HL-60/S4 (cell line): ENCODE results near the gene GREB1.
"Not testable (repeated sequence)": the region's sequence is repeated elsewhere in the genome, so short reads cannot be mapped to it uniquely, and the experiment has no call there.

Source experiments
- in situ Hi-C: fragments of 300-500 bp; cut with MboI; formaldehyde crosslinking; loops from 2 replicates; pipeline ENCODE4 v1.14.3; 2022; ENCODE audit warnings: low sequenced_read_pairs

The GREB1 gene

DNA sequence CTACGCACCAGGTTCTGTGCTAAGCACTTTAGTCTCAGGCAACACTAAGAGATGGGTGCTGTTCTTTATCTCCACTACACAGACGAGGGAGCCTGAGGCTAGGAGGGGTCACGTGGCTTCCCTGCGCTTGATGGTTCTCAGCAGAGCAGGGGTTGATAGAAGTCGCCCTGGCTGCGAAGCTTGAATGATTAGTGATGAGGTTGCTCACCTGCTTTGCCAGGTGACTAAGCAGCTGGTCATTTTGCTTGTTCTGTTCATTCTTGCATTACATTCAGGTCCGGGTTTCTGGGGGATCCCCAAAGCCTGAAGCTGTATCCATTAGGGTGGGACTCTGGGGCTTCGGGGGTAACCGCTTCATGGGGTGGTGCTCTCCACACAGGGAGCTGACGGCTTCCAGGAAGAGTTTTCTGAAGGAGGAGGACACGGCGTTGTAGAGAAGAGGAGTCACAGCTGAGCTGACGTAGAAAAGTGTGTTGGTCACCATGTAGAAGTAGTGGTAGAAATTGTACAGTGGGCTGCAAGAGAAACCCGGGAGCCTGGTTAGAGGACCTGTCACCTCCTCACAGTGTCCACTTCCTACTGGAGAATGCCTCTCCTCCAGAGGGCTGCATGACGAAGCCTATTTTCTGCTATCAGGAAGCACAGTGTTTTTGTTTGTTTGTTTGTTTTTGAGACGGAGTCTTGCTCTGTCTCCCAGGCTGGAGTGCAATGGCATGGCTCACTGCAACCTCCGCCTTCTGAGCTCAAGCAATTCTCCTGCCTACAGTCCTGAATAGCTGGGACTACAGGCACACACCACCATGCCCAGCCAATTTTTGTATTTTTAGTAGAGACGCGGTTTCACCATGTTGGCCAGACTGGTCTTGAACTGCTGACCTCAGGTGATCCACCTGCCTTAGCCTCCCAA, 124.6 kb downstream of the GREB1 start:
- in situ Hi-C loops: no loop called here

DNA sequence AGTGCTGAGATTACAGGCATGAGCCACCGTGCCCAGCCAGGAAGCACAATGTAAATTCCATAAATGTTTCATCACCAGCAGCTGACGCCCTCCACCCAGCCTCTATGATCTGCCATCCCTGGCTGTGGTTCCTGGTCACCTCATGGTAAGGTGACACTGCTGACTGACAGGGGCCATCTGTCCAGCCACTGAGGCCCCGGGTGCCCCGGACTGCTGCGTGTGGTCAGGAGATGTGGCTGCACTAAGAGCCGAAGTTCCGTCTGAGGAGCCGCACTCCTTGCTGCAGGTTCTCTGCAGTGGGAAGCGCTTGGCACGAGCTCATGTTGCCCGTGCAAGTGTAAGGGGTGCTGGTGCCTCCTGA, 125.2 kb downstream of the GREB1 start:
- in situ Hi-C loops: no loop called here

DNA sequence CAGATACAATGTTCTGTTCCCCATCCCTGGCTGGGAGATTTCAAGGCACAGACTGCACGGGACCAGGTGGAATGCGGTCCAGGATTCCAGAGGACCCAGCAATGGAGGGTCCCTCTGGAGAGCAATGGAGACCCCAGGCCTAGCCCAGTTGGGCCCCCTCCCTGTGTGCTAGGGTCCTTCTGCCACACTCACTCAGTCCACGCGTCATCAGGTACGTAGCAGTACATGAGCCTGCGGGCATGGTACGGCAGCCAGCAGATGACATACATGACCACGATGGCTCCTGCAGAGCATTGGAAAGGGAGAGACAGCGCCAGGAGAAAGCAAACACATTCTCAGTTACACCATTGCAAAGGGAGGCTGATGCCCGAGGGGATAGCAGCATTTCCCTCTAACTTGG, 126.0 kb downstream of the GREB1 start:
- in situ Hi-C loops: no loop called here

DNA sequence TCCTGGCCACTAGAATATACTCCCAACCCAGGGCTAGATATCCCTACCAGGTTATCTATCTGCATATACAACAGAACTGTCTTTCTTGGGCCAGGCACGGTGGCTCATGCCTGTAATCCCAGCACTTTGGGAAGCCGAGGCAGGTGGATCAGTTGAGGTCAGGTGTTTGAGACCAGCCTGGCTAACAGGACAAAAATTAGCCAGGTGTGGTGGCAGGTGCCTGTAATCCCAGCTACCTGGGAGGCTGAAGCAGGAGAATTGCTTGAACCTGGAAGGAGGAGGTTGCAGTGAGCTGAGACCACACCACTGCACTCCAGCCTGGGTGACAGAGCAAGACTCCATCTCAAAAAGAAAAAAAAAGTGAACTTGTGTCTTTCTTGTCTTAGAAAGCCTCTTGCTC, 126.6 kb downstream of the GREB1 start:
- in situ Hi-C loops: not testable (repeated sequence)

DNA sequence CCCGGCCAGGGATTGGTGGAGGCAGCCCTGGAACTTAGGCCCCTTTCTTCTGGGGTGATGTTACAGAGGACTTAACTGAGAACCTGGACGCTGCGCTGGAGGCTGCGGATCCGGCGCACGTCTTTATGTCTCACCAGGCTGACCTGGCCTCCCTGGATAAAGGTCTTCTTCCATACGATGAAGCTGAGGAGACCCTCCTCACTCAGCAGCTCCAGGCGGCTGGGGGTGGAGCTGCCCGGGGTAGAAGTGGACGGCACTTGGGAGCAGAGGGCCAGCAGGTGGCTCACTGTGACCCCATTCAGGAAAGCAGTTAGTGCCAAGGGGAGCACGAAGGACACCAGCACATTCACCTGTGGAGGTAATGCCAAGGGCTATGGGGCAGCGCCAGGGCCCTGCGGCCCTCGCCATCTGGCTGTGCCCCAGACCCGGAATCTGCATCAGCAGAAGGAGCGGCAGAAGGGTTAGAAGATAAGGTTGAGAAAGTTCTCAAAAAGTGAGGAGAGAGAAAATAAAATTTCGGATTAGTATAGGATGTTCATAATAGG, 128.1 kb downstream of the GREB1 start:
- in situ Hi-C loops: no loop called here

DNA sequence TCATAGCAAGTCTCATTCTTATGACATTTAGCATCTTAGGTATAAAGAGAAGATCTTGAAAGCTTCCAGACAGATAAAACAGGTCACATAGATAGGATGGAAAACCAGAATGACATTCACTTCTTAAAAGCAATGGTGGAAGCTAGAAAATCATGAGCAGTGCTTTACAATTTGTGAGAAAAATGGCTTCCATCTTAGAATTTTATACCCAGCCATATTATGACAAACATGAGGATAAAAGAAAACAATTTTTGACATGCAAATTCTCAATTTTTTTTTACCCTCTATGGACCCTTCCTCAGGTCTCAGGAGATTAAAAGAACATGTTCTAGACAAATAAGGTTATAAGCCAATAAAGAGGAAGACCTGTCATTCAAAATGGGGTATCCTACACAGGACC, 129.0 kb downstream of the GREB1 start:
- in situ Hi-C loops: no loop called here

DNA sequence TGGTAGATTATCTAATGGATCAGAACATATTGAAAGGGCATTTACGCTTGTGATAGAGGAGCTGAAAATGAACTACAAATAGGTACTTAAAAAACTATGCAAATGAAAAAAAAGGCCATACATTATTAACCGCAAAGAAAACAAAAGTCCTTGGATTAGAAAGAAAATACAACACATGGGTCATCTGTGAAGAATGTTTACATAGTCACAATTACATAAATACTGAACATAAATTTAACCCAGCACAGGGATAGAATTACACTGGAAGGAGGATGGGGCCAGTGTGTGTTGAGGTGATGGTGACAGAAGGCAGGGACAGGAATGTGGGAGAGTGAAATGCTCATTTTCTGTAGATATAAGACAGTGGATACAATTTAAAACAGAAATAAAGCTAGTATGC, 129.6 kb downstream of the GREB1 start:
- in situ Hi-C loops: no loop called here

DNA sequence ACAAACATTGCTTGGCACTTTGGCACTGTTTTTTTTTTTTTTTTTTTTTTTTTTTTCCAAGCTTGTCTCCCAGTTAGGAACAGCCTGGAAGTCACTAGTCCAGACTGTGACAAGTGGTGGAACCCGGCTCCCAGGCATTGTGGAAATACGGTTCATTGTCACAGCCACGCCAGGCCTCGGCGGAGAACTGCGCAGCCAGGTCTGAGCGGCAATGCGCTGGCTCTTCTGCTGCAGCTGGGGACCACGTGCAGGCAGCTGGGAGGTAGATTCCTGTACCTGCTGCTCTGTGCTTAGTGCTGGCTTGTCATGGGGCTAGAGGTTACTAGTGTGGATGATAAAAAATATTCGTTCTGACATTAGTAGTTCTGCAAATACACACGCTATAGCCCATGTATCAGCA, 131.2 kb downstream of the GREB1 start:
- in situ Hi-C loops: no loop called here

DNA sequence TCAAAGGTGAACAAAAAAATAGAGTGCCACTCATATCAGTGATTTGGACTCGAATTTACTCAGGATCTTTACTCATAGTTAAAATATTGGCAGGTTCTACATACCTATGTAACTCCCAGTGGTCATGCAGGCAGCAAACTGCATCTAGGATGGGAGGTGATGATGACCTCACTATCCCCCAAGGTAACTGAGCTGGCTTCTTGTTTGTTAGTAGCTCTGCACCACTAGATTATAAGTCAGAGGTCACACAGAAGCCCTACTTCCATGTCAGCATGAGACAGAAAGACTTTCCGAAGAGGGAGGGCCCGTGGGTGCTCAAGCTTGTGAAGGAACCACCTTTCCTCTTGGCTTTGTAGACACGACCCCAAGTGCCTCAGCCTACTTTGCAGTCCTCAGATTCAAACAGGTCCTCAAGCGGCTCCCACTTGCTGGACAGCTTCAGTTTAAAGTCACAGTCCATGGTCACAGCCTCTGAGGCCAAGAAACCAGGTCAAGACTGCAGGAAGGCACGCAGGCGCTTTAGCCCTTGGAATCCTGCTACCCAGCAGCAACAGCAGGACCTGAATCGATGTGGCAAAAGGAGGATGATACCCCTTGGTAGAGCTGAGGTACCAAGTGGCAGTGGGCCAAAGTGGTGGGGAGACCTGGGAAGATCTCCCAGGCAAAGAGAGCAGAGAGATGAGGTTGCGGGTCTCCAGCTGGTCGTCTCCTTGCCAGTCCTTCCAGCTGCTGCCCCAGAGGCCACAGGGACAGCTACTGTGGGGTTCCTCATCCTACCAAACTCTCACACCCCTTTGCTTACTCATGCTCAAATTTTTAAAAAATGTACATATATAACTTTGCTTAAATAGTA, 131.9 kb downstream of the GREB1 start:
- in situ Hi-C loops: no loop called here

DNA sequence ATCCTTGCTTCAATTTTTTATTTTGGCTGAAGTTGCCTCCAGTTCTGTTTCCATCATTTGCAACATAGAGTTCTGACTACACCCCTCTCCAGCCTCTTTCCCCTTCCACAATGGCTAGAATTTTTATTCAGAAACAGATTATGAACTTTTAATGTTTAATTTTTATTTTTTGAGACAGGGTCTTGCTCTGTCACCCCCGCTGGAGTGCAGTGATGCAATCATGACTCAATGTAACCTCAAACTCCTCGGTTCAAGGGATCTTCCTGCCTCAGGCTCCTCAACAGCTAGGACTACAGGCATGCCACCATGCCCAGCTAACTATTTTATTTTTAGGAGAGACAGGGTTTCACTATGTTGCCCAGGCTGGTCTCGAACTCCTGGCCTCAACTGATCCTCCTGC, 133.3 kb downstream of the GREB1 start:
- in situ Hi-C loops: no loop called here

DNA sequence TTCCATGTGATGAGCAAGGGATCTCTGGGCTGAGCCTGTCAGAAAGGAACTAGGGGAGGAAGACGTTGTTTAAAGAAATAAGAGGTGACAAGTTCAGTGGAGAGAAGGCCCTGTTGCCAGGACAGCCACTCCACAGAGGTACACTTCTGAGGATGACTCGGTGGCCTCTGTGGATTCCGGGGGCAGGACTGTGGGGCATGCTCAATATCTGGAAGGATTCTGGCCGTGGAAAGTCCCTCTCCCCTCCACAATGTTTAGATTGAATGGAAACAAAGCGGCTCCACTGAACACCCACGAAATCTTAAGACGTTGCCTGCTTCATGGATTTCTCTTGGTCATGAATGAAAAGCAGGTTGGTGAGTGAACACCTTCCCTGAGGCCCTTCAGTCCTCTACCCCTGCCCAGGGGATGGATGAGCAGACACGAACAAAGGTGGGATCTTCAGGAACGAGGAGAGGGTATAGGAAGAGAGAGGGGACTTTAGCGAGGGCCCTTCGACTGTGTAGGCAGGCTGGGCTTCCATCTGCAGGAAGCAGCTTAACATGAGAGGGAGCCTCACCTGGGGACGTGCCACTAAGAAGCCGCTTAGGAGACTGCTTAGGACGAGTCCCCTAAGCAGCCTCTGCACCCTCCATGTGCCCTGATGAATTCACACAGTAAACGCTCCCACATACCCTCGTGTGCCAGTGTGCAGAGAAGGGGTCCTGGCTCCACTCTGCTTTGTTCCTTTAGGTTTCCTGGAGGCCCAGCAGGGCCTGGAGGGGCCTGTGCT, 134.2 kb downstream of the GREB1 start:
- in situ Hi-C loops: no loop called here

DNA sequence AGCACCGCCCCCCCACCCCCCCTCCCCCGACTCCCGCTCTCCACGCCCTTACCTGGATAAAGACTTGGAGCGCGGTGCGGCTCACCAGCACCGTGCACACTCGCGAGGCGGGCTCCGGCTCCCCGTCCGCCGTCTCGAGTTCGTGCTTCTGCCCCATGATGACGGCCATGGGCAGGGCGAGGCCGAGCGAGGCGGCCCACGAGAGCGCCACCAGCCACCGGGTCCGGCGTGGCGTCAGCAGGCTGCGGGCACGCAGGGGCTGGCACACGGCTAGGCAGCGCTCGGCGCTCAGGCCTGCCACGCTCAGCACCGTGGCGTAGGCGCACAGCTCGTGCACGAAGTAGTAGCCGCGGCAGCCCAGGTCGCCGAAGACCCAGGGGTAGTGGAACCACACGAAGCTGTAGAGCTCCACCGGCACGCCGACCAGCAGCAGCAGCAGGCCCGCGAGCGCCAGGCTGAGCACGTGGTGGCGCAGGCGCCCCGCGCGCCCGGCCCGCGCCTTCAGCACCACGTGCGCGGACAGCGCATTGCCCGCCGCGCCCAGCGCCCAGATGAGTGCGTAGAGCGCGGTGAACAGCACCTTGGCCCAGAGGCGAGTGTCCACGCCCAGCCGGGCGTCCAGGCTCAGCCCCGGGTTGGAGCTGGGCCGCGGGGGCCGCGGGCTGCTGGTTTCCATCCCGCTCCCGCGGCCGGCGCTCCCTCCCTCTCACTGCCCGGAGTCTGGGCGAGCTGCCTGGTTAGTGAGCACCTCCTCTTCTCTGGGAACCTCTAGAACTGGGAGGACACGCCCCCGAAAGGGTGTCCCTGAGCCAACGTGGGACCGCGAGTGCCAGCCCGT, 135.8 kb downstream of the GREB1 start, which contains the start of gene NTSR2:
TSS of gene NTSR2 (minus strand) at position 742 of the 838 bp plus-strand sequence. CDS start at position 676, 66 bp downstream.
- in situ Hi-C loops: no loop called here

DNA sequence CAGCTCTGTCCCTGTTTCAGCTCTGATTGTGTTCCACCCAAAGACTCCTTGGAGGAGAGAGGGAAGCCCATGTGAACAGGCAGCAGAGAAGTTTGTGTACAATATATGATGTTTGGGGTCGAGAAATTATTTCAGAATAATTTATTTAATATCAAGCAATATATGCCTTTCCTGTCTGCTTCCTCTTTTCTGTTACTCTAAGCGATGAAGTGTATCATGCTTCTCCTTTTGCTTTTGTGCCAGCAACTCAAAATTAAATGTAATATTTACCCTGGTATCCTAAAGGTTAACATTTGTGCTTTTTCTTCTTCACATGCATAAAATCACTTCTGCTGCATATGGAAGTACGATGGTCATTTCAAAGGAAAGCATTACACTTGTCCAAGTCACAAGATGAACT, 138.6 kb downstream of the GREB1 start:
- in situ Hi-C loops: no loop called here

DNA sequence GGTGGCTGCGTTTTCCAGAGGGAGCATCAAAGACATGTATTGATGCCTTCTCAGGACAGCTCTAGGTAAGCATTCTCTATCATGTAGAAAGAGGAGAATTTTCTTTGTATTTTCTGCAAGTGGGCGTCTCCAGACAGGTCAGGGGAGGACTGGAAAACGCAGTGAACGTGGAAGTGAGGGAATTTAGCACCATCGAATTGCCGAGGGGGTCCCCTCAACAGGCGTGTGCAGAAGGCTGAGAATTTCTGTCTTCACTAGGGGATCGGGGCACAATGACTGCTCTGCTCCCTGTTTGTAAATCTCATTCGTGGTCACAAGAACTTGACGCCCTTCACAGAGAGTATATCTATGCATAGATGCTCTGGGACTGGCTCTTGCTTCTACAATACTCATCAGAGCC, 141.1 kb downstream of the GREB1 start:
- in situ Hi-C loops: no loop called here

DNA sequence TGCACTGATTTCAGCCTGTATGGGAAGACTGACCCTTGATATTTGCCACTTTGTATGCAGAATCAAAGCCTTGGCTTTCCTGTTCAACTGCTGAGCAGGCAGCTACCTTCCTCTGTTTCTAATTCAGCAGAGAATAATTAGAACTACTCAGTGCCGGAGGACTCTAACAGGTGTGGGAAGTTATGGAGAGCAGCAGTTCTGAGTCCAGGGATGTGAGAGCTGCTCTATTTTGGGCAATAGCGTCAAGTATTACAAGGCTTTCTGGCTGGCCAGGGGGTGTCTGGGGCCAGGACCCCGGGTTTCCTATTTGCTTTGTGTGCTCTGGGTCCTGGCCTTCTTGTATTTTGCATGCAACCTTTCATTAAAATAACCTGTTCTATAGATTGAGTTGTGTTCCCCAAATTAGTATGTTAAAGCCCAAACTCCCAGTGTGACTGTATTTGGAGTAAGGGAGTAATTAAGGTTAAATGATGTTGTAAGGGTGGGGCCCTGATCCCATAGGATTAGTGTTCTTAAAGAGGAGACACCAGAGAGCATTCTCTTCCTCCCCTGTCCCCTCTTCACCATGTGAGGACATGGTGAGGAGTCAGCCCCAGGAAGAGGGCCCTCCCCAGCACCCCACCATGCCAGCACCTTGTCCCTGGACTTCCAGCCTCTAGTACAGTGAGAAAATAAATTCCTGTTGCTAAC, 141.7 kb downstream of the GREB1 start:
- in situ Hi-C loops: no loop called here

DNA sequence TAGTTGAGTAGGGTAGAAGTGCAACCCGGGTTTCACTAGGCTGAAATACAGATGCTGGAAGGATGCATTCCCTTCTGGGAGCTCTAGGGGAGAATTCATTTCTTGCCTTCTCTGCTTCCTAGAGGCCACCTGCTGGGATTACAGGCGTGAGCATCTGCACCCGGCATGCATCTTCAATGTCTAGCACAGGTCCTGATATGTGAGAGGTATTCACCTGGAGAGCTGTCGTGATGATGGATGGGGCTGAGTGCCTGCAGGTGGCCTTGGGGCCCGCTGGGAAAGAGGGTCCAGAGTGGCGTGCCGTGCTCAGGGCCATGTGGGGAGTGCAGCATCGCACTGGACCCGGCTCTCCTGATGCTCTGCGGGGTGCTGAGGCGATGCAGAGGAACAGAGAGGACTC, 142.8 kb downstream of the GREB1 start:
- in situ Hi-C loops: no loop called here

DNA sequence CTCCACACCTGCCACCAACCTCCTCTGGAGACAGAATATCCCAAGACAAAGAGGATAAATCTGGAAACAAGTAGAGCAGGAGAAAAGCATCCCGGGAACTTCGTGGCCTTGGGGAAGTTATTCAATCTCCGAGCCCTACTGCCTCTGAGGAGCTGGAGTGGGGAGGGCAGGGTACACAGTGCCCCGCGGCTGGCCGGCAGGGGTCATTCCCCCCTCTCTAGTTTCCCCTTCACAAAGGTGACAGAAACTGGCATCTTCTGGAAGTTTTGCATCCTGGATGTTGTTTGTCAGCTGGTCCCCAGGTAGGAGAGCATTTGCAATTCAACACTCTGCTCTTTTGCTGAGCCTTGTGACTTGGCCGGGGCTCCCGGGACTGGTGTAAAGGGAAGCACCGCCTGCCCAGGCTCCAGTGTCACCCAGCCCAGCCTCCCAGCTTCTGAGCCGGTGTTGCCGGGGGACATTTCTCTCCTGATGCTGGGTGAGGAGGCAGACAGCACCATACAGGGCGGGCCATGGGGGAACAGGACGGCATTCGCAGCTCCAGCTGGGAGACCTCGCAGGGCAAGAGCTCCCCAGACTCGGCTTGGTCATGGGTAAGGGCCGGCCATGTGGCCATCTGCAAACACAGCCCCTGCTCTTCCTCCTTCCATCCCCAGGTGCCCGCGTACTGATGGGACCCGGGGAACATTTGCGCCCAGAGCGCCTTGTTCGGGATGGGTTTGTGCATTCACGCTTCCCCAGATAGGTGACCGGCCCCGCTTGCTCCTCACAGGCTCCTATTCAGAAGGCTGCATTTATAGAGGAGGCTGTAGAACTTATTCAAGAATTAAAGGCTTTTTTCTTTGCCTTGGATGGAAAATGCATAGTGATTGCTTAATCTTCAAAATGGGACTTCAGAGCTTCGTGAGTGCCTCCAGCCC, 143.6 kb downstream of the GREB1 start:
- in situ Hi-C loops: no loop called here

DNA sequence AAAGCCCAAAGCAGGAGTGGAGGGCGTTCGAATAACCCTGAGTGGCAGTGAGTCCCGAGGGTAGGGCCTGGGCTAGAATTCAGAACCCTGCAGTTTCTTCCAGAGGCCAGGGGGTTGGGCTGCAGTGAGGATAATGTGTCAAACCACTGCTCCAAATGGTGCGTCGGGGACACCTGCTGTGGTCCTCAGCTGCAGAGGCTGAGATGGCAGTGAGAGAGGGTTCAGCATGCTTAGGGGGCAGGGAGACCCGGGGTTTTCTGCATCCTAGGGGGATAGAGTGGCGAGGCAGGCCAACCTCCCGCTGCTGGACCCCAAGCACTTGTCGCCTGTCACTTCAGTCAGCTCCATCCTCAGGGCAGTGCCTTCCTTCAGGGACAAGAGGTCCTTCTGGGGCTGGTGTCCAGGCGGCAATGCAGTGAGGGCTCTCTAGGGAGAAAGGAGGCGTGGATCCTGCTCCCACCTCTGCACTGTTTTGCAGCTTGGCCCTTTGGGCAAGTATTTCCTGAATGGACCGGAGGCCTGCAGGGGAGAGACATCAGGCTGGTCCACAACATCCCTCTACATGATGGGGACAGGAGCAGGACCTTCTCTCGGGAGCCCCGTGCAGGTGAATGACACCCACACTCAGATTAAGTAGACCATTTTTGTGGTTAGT, 144.6 kb downstream of the GREB1 start:
- in situ Hi-C loops: no loop called here
